Smooth muscle cell (in vitro differentiated cells): ENCODE measurements around the gene HIVEP3. TPM values are rescaled to one million over a fixed set of nuclear protein-coding genes. Genes with fewer than 3 reads are reported as not detected.

Experiments used
- DNase-seq: peaks from one replicate; lab custom pipeline; 2025; ENCODE audit not compliant: unreplicated experiment; lab: John Stamatoyannopoulos, UW
- H2AFZ ChIP-seq: fragments of 200-600 bp; sonication (generic); 2 replicates; pipeline ENCODE4 v1.6.0; 2016; ENCODE audit warnings: antibody characterized with exemption, low read depth, mild to moderate bottlenecking
- H3F3A ChIP-seq: fragments of 200-600 bp; sonication (generic); 2 replicates; pipeline ENCODE4 v1.6.0; 2017; ENCODE audit warnings: antibody characterized with exemption, low read depth
- H3K27ac ChIP-seq: fragments of 200-600 bp; sonication (generic); 2 replicates; pipeline ENCODE4 v1.5.1; 2016; ENCODE audit warnings: low read depth, mild to moderate bottlenecking
- H3K27me3 ChIP-seq: fragments of 200-600 bp; sonication (generic); 2 replicates; pipeline ENCODE4 v1.6.1; 2016; ENCODE audit warnings: low read depth, mild to moderate bottlenecking
- H3K36me3 ChIP-seq: fragments of 200-600 bp; sonication (generic); 2 replicates; pipeline ENCODE4 v1.5.1; 2016; ENCODE audit warnings: low read depth
- H3K4me1 ChIP-seq: fragments of 200-600 bp; sonication (generic); 2 replicates; pipeline ENCODE4 v1.5.1; 2016; ENCODE audit warnings: low read depth
- H3K4me2 ChIP-seq: fragments of 200-600 bp; sonication (generic); 2 replicates; pipeline ENCODE4 v1.6.0; 2016; ENCODE audit warnings: mild to moderate bottlenecking
- H3K4me3 ChIP-seq: fragments of 200-600 bp; sonication (generic); 2 replicates; pipeline ENCODE4 v1.5.1; 2016; ENCODE audit warnings: mild to moderate bottlenecking
- H3K79me2 ChIP-seq: fragments of 200-600 bp; sonication (generic); 2 replicates; pipeline ENCODE4 v1.6.0; 2016; ENCODE audit warnings: low read depth, mild to moderate bottlenecking
- H3K9ac ChIP-seq: fragments of 200-600 bp; sonication (generic); 2 replicates; pipeline ENCODE4 v1.6.0; 2016; ENCODE audit warnings: low read depth
- H3K9me3 ChIP-seq: fragments of 200-600 bp; sonication (generic); replicated peaks from 2 replicates; pipeline ENCODE4 v1.5.1; 2016; ENCODE audit warnings: low read depth
- H4K20me1 ChIP-seq: fragments of 200-600 bp; sonication (generic); 2 replicates; pipeline ENCODE4 v1.6.0; 2016; ENCODE audit warnings: low read depth
- WGBS: methylation state at CpG from one replicate; pipeline ENCODE4 v1.1.7; 2016; ENCODE audit warnings: low lambda C conversion rate; 5-methylcytosine and 5-hydroxymethylcytosine counted together
- polyA plus RNA-seq: library from polyadenylated mRNA; unstranded; fragments of >200 nt; fragmentation: Nextera tagmentation; extraction: Ambion mirVana; gene quantifications from 2 replicates; pipeline ENCODE4 v1.2.1, GENCODE V29; 2016
- total RNA-seq: library from RNA; depleted of rRNA; stranded (reverse); fragments of >200 nt; gene quantifications from 2 replicates; pipeline ENCODE4 v1.2.3, GENCODE V29; 2014
- TF ChIP-seq, protein P1 (sequence below): fragments of 200-600 bp; sonication (generic); IDR thresholded peaks from 2 replicates; pipeline ENCODE4 v1.5.1; 2017; ENCODE audit warnings: borderline replicate concordance, mild to moderate bottlenecking, antibody characterized with exemption; ENCODE audit not compliant: insufficient read depth, poor library complexity, severe bottlenecking

The HIVEP3 gene
- total and polyA plus RNA-seq, 2 experiments from 2014 or later = 2.1 to 6.4 TPM

DNA sequence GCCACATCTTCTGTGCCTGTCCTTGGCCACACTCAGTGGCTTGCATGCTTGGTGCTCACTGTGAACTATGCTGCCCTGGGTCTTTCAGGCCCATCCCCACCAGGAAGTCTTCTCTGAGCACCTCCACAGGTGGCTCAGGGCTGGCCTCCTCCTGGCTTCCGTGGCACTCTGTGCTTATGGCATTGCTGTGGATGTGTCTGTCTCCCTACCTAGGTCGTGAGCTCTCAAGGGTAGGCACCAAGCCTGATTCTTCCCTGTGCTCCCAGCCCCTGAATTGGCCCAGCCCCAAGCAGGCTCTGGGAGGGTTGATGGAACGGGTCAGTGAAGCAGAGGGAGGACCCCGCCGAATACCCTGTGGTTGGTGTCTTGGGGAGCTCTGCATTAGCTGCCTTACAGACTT, 236.6 kb downstream of the HIVEP3 start:
- Histone ChIP-seq H3K9ac (no peak overlapping the region), H3K4me2 (no peak overlapping the region), H3F3A (peaks cover 9% of the 10 kb centered on the region), H3K4me3 (no peak overlapping the region), H3K27ac (no peak overlapping the region), H3K4me1 (peaks cover 3% of the 10 kb centered on the region), H2AFZ (no peak overlapping the region), H3K79me2 (no peaks in the 10 kb centered on the region), H4K20me1 (no peaks in the 10 kb centered on the region), H3K36me3 (no peaks in the 10 kb centered on the region), H3K9me3 (no peaks in the 10 kb centered on the region), H3K27me3 (no peaks in the 10 kb centered on the region)
- TF ChIP-seq, protein P1, sequence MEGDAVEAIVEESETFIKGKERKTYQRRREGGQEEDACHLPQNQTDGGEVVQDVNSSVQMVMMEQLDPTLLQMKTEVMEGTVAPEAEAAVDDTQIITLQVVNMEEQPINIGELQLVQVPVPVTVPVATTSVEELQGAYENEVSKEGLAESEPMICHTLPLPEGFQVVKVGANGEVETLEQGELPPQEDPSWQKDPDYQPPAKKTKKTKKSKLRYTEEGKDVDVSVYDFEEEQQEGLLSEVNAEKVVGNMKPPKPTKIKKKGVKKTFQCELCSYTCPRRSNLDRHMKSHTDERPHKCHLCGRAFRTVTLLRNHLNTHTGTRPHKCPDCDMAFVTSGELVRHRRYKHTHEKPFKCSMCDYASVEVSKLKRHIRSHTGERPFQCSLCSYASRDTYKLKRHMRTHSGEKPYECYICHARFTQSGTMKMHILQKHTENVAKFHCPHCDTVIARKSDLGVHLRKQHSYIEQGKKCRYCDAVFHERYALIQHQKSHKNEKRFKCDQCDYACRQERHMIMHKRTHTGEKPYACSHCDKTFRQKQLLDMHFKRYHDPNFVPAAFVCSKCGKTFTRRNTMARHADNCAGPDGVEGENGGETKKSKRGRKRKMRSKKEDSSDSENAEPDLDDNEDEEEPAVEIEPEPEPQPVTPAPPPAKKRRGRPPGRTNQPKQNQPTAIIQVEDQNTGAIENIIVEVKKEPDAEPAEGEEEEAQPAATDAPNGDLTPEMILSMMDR = no peak
- no peak for DNase-seq
- 94% methylated on average over 5 of the region's 5 CpGs for WGBS

DNA sequence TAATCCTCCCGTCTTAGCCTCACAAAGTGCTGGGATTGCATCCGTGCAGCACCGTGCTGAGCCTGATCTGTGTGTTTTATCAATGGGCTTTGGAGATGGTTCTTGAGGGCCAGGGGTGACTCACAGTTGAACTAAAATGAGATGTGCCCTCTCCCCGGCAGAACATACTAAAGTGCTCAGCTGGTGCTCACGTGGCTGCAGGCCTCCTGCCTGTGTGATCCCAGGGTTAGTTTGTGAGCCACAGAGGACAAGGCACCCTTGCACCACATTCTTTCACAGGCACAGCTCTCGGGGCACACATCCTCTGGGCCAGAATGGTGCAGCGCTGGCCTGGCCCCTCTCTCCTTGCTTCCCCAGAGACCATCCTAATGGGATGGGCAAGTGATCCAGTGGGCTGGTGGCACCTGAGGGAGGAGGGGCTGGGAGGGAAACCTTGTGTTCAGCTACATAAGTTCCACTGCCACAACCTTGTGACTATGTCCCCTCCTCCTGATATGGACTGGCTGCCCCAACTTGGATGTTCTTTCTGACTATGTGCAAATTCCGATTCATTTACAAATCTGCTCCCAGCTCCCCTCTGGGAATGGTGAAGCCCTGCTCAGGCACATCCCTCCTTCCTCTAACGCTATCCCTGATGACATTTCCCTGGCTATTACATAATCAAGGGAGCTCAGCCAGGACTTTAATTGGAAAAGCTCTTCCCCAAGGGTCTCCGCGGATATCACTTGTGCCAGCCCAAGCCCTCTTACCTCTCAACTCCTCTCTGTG, 237.2 kb downstream of the HIVEP3 start:
- TF ChIP-seq, protein P1 = no peak
- no peaks in the 10 kb centered on the region for H3K9me3 ChIP-seq
- no peaks in the 10 kb centered on the region for H4K20me1 ChIP-seq
- WGBS = 42% methylated on average over 11 of the region's 11 CpGs
- peaks cover 9% of the 10 kb centered on the region for H3F3A ChIP-seq
- no peak for DNase-seq
- no peak overlapping the region for H3K9ac ChIP-seq
- H3K36me3 ChIP-seq = no peaks in the 10 kb centered on the region
- H3K4me1 ChIP-seq = peaks cover 3% of the 10 kb centered on the region
- H3K79me2 ChIP-seq = no peaks in the 10 kb centered on the region
- no peak overlapping the region for H2AFZ ChIP-seq
- no peak overlapping the region for H3K4me2 ChIP-seq
- no peak overlapping the region for H3K4me3 ChIP-seq
- H3K27me3 ChIP-seq = no peaks in the 10 kb centered on the region
- H3K27ac ChIP-seq = no peak overlapping the region

DNA sequence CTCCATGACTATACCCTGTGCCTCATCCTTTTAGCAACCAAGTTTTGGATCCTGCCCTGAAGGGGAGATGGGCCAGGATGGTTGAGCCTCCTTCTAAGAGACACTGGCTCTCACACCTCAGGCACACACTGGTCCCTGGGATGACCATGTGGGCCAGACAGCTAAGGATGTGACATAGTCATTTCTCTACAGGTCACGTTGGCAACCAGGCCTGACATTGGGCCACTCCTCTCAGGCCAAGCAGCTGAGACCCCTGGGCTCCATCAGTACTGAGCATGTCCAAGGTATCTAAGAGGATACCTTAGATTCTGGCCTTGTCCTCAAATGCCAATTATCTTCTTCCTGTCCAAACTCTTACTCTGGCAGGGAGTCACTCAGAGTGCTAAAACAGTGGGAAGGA, 238.7 kb downstream of the HIVEP3 start:
- Histone ChIP-seq H3F3A (peaks cover 9% of the 10 kb centered on the region), H3K36me3 (no peaks in the 10 kb centered on the region), H3K4me3 (no peak overlapping the region), H3K79me2 (no peaks in the 10 kb centered on the region), H3K27ac (no peak overlapping the region), H3K9ac (no peak overlapping the region), H2AFZ (no peak overlapping the region), H3K27me3 (no peaks in the 10 kb centered on the region), H3K9me3 (no peaks in the 10 kb centered on the region), H4K20me1 (no peaks in the 10 kb centered on the region), H3K4me1 (peaks cover 3% of the 10 kb centered on the region), H3K4me2 (no peak overlapping the region)
- TF ChIP-seq, protein P1 = no peak
- no peak for DNase-seq
- WGBS = 100% methylated on average over 1 of the region's 1 CpG

DNA sequence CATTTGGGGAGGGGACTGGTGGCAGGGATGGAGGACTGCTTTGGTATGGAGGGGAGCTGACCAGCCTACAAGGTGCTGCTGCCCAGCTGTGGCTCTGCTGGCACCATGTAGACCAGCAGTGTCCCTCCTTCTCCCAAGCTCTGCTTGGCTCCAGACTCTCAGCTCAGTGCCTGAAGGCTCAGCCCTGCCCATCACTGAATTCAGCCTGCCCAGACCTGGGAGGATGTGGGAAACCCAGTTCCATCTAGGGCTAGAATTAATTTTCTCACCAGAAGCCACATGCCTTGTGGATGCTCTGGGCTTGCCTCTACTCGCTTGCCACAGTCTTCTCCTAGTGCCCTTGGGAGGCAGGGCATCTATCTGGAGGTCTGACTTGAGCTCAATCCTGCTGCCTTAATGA, 239.2 kb downstream of the HIVEP3 start:
- TF ChIP-seq, protein P1 = no peak
- no peak overlapping the region for H2AFZ ChIP-seq
- no peak overlapping the region for H3K27ac ChIP-seq
- no peak overlapping the region for H3K9ac ChIP-seq
- H3K4me3 ChIP-seq = no peak overlapping the region
- WGBS = 94% methylated on average over 1 of the region's 1 CpG
- no peaks in the 10 kb centered on the region for H3K36me3 ChIP-seq
- H3K4me2 ChIP-seq = no peak overlapping the region
- no peaks in the 10 kb centered on the region for H3K27me3 ChIP-seq
- no peak for DNase-seq
- H4K20me1 ChIP-seq = no peaks in the 10 kb centered on the region
- peaks cover 9% of the 10 kb centered on the region for H3F3A ChIP-seq
- H3K9me3 ChIP-seq = no peaks in the 10 kb centered on the region
- H3K4me1 ChIP-seq = peaks cover 3% of the 10 kb centered on the region
- no peaks in the 10 kb centered on the region for H3K79me2 ChIP-seq
